CD4-positive, alpha-beta T cell treated with Interferon gamma for 1 hour (primary cell): ENCODE data around the gene GRAMD2B.
"Not testable (repeated sequence)": the region's sequence is repeated elsewhere in the genome, so short reads cannot be mapped to it uniquely, and the experiment has no call there.

ENCODE experiments used
- DNase-seq: peaks from one replicate; pipeline ENCODE4 v3.0.0-alpha.2; 2020

The GRAMD2B gene

GRCh38 chr5:126422994-126423788, at the start of gene GRAMD2B:
Gene GRAMD2B (plus strand): TSS chr5:126423409. CDS start chr5:126423607, 198 bp downstream.
- DNase-seq = peak; percentile 69

GRCh38 chr5:126374109-126374416, 49.1 kb upstream of the GRAMD2B start:
- no peak for DNase-seq

GRCh38 chr5:126376443-126376842, 46.8 kb upstream of the GRAMD2B start:
- DNase-seq = no peak

- no peak for DNase-seq
These were observed 45.8 kb upstream of the GRAMD2B start for GRCh38 chr5:126377424-126377823.

- DNase-seq = not testable (repeated sequence)
These were observed 42.9 kb upstream of the GRAMD2B start for GRCh38 chr5:126380316-126380715.

GRCh38 chr5:126383246-126383645, 40.0 kb upstream of the GRAMD2B start:
- no peak for DNase-seq

- DNase-seq = no peak
These were observed 39.4 kb upstream of the GRAMD2B start for GRCh38 chr5:126383776-126384175.

- DNase-seq = no peak
These were observed 38.2 kb upstream of the GRAMD2B start for GRCh38 chr5:126384985-126385384.

- DNase-seq = no peak
These were observed 37.4 kb upstream of the GRAMD2B start for GRCh38 chr5:126385524-126386502.

GRCh38 chr5:126389179-126389578, 34.0 kb upstream of the GRAMD2B start:
- DNase-seq = no peak

- DNase-seq = no peak
These were observed 33.2 kb upstream of the GRAMD2B start for GRCh38 chr5:126390051-126390450.

- DNase-seq = no peak
These were observed 31.8 kb upstream of the GRAMD2B start for GRCh38 chr5:126391386-126391785.

GRCh38 chr5:126394211-126394788, 28.9 kb upstream of the GRAMD2B start:
- no peak for DNase-seq

- no peak for DNase-seq
These were observed 28.0 kb upstream of the GRAMD2B start for GRCh38 chr5:126395198-126395597.

- DNase-seq = no peak
These were observed 27.6 kb upstream of the GRAMD2B start for GRCh38 chr5:126395605-126396004.

- DNase-seq = not testable (repeated sequence)
These were observed 26.5 kb upstream of the GRAMD2B start for GRCh38 chr5:126396721-126397120.

- no peak for DNase-seq
These were observed 24.4 kb upstream of the GRAMD2B start for GRCh38 chr5:126398791-126399190.

GRCh38 chr5:126400621-126401251, 22.5 kb upstream of the GRAMD2B start:
- DNase-seq = no peak

- DNase-seq = no peak
These were observed 20.3 kb upstream of the GRAMD2B start for GRCh38 chr5:126402621-126403555.

GRCh38 chr5:126403876-126404275, 19.3 kb upstream of the GRAMD2B start:
- DNase-seq = no peak

GRCh38 chr5:126410623-126411022, 12.6 kb upstream of the GRAMD2B start:
- DNase-seq = no peak

- no peak for DNase-seq
These were observed 9.4 kb upstream of the GRAMD2B start for GRCh38 chr5:126413856-126414255.
